GM21786 (cell line): ENCODE results near the gene ENAH.
"Not testable (repeated sequence)": the region's sequence is repeated elsewhere in the genome, so short reads cannot be mapped to it uniquely, and the experiment has no call there.

Experiments
- ATAC-seq: cut with Tn5 transposase; IDR thresholded peaks from one replicate; pipeline ENCODE4 v1.9.1; 2021; ENCODE audit not compliant: unreplicated experiment

The ENAH gene

GRCh38 chr1:225476100-225476511, 176.8 kb downstream of the ENAH start:
- ATAC-seq, result no peak

GRCh38 chr1:225474986-225475820, 177.7 kb downstream of the ENAH start:
- peak; percentile 63 for ATAC-seq

GRCh38 chr1:225474439-225474985, 178.4 kb downstream of the ENAH start:
- ATAC-seq, result no peak

GRCh38 chr1:225473676-225474438, 179.1 kb downstream of the ENAH start:
- not testable (repeated sequence) for ATAC-seq

GRCh38 chr1:225473266-225473665, 179.7 kb downstream of the ENAH start:
- ATAC-seq, result not testable (repeated sequence)

GRCh38 chr1:225471453-225472301, 181.2 kb downstream of the ENAH start:
- no peak for ATAC-seq

- ATAC-seq, result no peak
These were observed 181.8 kb downstream of the ENAH start for GRCh38 chr1:225471109-225471452.

GRCh38 chr1:225470211-225471108, 182.5 kb downstream of the ENAH start:
- no peak for ATAC-seq

GRCh38 chr1:225469051-225469450, 183.9 kb downstream of the ENAH start:
- ATAC-seq, result no peak

- ATAC-seq, result no peak
These were observed 184.5 kb downstream of the ENAH start for GRCh38 chr1:225468270-225469020.

GRCh38 chr1:225467193-225468020, 185.5 kb downstream of the ENAH start:
- peak; percentile 97 for ATAC-seq

- ATAC-seq, result no peak
These were observed 186.1 kb downstream of the ENAH start for GRCh38 chr1:225466848-225467192.

GRCh38 chr1:225465793-225466517, 187.0 kb downstream of the ENAH start:
- ATAC-seq, result no peak

GRCh38 chr1:225464851-225465792, 187.8 kb downstream of the ENAH start:
- no peak for ATAC-seq

GRCh38 chr1:225462714-225463574, 190.0 kb downstream of the ENAH start:
- ATAC-seq, result no peak

GRCh38 chr1:225462429-225462713, 190.6 kb downstream of the ENAH start:
- ATAC-seq, result no peak
